ENCODE measurements around the gene FHAD1.

DNA sequence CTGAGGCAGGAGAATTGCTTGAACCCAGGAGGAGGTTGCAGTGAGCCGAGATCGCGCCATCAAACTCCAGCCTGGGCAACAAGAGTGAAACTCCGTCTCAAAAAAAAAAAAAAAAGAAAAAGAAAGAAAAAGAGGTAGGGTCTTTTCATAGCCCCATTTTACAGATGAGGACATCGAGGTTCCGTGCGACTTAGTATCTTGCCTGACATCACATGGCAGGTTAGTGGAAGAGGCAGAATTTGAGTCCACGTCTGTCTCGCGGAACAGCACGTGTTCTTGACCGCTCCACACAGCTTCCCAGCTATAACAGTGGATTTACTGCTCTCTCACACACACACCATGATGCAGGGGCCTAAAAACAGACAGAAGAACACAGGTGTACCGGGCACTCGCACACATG lies 192.3 kb downstream of the FHAD1 start:
- TF ChIP-seq, protein P1, sequence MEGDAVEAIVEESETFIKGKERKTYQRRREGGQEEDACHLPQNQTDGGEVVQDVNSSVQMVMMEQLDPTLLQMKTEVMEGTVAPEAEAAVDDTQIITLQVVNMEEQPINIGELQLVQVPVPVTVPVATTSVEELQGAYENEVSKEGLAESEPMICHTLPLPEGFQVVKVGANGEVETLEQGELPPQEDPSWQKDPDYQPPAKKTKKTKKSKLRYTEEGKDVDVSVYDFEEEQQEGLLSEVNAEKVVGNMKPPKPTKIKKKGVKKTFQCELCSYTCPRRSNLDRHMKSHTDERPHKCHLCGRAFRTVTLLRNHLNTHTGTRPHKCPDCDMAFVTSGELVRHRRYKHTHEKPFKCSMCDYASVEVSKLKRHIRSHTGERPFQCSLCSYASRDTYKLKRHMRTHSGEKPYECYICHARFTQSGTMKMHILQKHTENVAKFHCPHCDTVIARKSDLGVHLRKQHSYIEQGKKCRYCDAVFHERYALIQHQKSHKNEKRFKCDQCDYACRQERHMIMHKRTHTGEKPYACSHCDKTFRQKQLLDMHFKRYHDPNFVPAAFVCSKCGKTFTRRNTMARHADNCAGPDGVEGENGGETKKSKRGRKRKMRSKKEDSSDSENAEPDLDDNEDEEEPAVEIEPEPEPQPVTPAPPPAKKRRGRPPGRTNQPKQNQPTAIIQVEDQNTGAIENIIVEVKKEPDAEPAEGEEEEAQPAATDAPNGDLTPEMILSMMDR (IDR thresholded peaks at IDR 0.05; ENCODE audit: low read depth, low read length, poor library complexity, severe bottlenecking), result no peak
- no peak for TF ChIP-seq EZH2phosphoT487 (IDR thresholded peaks at IDR 0.05; ENCODE audit: borderline replicate concordance, low read length)
